ENCODE data around the gene CDH11. TPM values are rescaled to one million over a fixed set of nuclear protein-coding genes. Genes with fewer than 3 reads are reported as not detected.
A peak's percentile ranks its signal among the peaks of the same experiment; 100 is the strongest.

CDH11 gene
- total RNA-seq, 3 donors from 2014 or later = 6.4 to 24.7 (median 12.6) TPM

DNA sequence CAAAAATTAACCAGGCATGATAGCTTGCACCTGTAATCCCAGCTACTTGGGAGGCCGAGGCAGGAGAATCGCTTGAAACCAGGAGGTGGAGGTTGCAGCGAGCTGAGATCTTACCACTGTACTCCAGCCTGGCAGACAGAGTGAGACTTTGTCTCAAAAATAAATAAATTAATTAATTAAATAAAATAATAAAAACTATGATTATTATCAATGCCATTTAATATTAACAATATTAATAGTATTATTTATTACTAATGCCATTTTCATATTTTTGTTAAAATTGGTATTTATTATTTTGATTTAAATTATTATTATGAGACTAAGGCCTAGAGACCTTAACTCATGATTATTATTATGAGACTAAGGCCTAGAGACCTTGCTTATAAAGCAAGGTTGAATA, 121.2 kb downstream of the CDH11 start:
- TF ChIP-seq CTCF (IDR thresholded peaks at IDR 0.05) = no peak
- intact Hi-C loops (cut with DNase I, micrococcal nuclease) = no loop called here
- no peak for ATAC-seq
- Histone ChIP-seq H3K4me1 (ENCODE audit: low read depth) (peaks cover 3% of the 10 kb centered on the region), H3K36me3 (ENCODE audit: low read depth) (no peaks in the 10 kb centered on the region), H3K4me3 (no peak overlapping the region), H3K9me3 (no peaks in the 10 kb centered on the region)
- no peak for DNase-seq

GRCh38 chr16:64997751-64998150, 124.1 kb downstream of the CDH11 start:
- TF ChIP-seq CTCF (IDR thresholded peaks at IDR 0.05) = no peak
- peaks cover 3% of the 10 kb centered on the region for H3K4me1 ChIP-seq (ENCODE audit: low read depth)
- ATAC-seq = no peak
- no peak for DNase-seq
- no peak overlapping the region for H3K4me3 ChIP-seq
- intact Hi-C loops (cut with DNase I, micrococcal nuclease) = no loop called here
- H3K36me3 ChIP-seq (ENCODE audit: low read depth) = no peaks in the 10 kb centered on the region
- H3K9me3 ChIP-seq = no peaks in the 10 kb centered on the region

GRCh38 chr16:64997121-64997520, 124.7 kb downstream of the CDH11 start:
- Histone ChIP-seq H3K36me3 (ENCODE audit: low read depth) (no peaks in the 10 kb centered on the region), H3K4me3 (no peak overlapping the region), H3K4me1 (ENCODE audit: low read depth) (peaks cover 3% of the 10 kb centered on the region), H3K9me3 (no peaks in the 10 kb centered on the region)
- DNase-seq (peak in 1 of 3 donors; percentile 7), ATAC-seq (no peak)
- intact Hi-C loops (cut with DNase I, micrococcal nuclease) = no loop called here
- no peak for TF ChIP-seq CTCF (IDR thresholded peaks at IDR 0.05)

- DNase-seq = peak in 1 of 3 donors; percentile 5
- TF ChIP-seq CTCF (IDR thresholded peaks at IDR 0.05) = no peak
- H3K36me3 ChIP-seq (ENCODE audit: low read depth) = no peaks in the 10 kb centered on the region
- peaks cover 3% of the 10 kb centered on the region for H3K4me1 ChIP-seq (ENCODE audit: low read depth)
- H3K9me3 ChIP-seq = no peaks in the 10 kb centered on the region
- peak; percentile 68 for ATAC-seq
- H3K4me3 ChIP-seq = no peak overlapping the region
- intact Hi-C loops (cut with DNase I, micrococcal nuclease) = no loop called here
Measured at GRCh38 chr16:64996641-64997040, 125.2 kb downstream of the CDH11 start.

DNA sequence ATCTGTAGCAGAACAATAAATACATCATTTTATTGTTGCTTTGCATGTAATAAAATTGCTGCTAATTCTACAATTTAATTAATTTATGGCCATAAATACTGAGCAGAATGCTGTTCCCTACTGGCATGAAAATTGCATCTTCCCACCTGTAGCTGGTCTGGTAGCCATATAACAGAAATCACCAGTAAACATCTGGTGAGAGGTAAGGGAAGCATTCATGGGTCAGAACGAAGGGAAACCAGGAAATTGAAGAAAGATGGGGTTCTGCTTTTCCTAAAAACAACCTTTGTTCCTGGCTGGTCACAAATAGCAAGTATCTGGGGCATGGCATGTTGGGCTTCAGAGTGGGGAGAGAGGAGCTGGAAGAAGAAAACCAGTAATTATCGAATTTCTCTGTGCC, 128.4 kb downstream of the CDH11 start:
- no peak overlapping the region for H3K4me3 ChIP-seq
- DNase-seq = no peak
- H3K9me3 ChIP-seq = no peaks in the 10 kb centered on the region
- peaks cover 6% of the 10 kb centered on the region for H3K4me1 ChIP-seq (ENCODE audit: low read depth)
- intact Hi-C loops (cut with DNase I, micrococcal nuclease) = no loop called here
- ATAC-seq = no peak
- no peaks in the 10 kb centered on the region for H3K36me3 ChIP-seq (ENCODE audit: low read depth)
- TF ChIP-seq CTCF (IDR thresholded peaks at IDR 0.05) = no peak

DNA sequence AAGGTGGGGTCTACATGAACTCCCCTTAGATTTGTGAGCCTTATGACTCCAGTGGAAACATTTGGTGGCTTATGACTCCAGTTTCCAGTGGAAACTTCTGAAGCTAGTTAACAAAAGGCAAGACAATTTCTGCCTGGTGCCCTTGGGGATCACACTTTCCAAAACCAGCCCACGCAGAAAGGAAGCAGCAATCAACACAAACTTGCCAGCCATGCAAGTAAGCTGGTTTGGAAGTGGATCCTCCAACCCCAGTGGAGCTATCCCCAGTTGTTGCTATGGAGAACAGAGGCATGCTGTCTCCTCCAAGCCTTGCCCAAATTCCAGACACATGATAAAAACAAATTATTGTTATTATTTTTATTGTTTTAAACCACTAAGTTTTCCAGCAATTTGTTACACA, 130.9 kb downstream of the CDH11 start:
- Histone ChIP-seq H3K4me3 (no peak overlapping the region), H3K36me3 (ENCODE audit: low read depth) (no peaks in the 10 kb centered on the region), H3K4me1 (ENCODE audit: low read depth) (peaks cover 3% of the 10 kb centered on the region), H3K9me3 (no peaks in the 10 kb centered on the region)
- ATAC-seq (no peak), DNase-seq (no peak)
- no peak for TF ChIP-seq CTCF (IDR thresholded peaks at IDR 0.05)
- intact Hi-C loops (cut with DNase I, micrococcal nuclease) = no loop called here

Data from mucosa of descending colon (tissue), 3 donors.